Measurements from ENCODE around the gene RPL35A. TPM values are rescaled to one million over a fixed set of nuclear protein-coding genes. Genes with fewer than 3 reads are reported as not detected.
A peak's percentile ranks its signal among the peaks of the same experiment; 100 is the strongest.
"Not testable (repeated sequence)": the region's sequence is repeated elsewhere in the genome, so short reads cannot be mapped to it uniquely, and the experiment has no call there.

Gene RPL35A
- total RNA-seq, 1 donor from 2014 or later, result 775 TPM

GRCh38 chr3:197960694-197961581 is 10.9 kb downstream of the RPL35A start:
- Histone ChIP-seq H3K4me3 (peak overlapping the region; percentile 93), H3K4me1 (peaks cover 43% of the 10 kb centered on the region), H3K27me3 (ENCODE audit: low read depth) (no peaks in the 10 kb centered on the region), H3K36me3 (peaks cover 9% of the 10 kb centered on the region), H3K9me3 (replicated peaks) (no peaks in the 10 kb centered on the region), H3K27ac (replicated peaks) (peak overlapping the region; percentile 88)
- TF ChIP-seq, protein P1, sequence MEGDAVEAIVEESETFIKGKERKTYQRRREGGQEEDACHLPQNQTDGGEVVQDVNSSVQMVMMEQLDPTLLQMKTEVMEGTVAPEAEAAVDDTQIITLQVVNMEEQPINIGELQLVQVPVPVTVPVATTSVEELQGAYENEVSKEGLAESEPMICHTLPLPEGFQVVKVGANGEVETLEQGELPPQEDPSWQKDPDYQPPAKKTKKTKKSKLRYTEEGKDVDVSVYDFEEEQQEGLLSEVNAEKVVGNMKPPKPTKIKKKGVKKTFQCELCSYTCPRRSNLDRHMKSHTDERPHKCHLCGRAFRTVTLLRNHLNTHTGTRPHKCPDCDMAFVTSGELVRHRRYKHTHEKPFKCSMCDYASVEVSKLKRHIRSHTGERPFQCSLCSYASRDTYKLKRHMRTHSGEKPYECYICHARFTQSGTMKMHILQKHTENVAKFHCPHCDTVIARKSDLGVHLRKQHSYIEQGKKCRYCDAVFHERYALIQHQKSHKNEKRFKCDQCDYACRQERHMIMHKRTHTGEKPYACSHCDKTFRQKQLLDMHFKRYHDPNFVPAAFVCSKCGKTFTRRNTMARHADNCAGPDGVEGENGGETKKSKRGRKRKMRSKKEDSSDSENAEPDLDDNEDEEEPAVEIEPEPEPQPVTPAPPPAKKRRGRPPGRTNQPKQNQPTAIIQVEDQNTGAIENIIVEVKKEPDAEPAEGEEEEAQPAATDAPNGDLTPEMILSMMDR (IDR thresholded peaks at IDR 0.05; ENCODE audit: borderline replicate concordance), result no peak
- intact Hi-C loops (cut with micrococcal nuclease), result no loop called here
- no peak for DNase-seq

DNA sequence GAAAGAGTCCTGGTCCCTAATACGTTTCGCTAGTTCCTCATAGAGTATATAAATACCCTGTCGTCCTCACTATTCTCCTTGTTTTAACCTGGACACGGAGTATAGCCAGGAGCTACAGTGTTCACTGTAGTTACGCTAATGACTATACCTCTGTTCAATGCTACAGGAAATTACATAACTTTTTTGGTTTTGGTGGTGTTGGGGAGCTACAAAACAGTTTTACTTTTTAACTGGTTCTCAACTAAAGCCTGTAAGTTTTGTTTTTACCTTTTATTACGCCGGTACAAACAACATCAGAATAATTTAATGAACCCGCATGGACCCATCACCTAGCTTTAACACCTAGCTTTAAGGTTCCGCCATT is 11.6 kb downstream of the RPL35A start:
- peaks cover 3% of the 10 kb centered on the region for H3K36me3 ChIP-seq
- H3K27me3 ChIP-seq (ENCODE audit: low read depth), result no peaks in the 10 kb centered on the region
- H3K4me1 ChIP-seq, result peaks cover 43% of the 10 kb centered on the region
- TF ChIP-seq, protein P1 (IDR thresholded peaks at IDR 0.05; ENCODE audit: borderline replicate concordance), result no peak
- intact Hi-C loops (cut with micrococcal nuclease), result no loop called here
- H3K27ac ChIP-seq (replicated peaks), result no peak overlapping the region
- H3K9me3 ChIP-seq (replicated peaks), result no peaks in the 10 kb centered on the region
- H3K4me3 ChIP-seq, result no peak overlapping the region
- DNase-seq, result no peak

DNA sequence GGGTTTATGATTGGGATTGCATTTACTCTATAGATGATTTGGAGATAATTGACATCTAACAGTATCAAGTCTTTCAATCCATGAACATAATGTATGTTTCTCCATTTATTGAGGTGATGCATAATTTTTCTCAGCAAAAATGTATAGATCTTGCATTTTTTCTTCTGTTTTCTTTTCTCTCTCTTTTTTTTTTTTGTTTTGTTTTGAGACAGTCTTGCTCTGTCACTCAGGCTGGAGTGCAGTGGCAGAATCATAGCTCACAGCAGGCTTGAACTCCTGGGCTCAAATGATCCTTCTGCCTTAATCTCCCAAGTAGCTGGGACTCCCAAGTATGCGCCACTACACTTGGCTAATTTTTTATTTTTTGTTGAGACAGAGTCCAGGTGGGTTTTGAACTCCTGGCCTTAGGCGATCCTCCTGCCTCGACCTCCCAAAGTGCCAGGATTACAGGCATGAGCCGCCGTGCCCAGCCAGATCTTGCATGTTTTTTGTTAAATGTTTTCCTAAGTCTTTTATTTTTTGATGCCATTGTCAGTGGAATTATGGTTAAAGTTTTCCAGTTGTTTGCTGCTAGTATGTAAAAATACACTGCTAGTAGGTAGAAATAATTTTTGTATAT is 13.1 kb downstream of the RPL35A start:
- TF ChIP-seq, protein P1 (IDR thresholded peaks at IDR 0.05; ENCODE audit: borderline replicate concordance), result no peak
- H3K27ac ChIP-seq (replicated peaks), result no peak overlapping the region

DNA sequence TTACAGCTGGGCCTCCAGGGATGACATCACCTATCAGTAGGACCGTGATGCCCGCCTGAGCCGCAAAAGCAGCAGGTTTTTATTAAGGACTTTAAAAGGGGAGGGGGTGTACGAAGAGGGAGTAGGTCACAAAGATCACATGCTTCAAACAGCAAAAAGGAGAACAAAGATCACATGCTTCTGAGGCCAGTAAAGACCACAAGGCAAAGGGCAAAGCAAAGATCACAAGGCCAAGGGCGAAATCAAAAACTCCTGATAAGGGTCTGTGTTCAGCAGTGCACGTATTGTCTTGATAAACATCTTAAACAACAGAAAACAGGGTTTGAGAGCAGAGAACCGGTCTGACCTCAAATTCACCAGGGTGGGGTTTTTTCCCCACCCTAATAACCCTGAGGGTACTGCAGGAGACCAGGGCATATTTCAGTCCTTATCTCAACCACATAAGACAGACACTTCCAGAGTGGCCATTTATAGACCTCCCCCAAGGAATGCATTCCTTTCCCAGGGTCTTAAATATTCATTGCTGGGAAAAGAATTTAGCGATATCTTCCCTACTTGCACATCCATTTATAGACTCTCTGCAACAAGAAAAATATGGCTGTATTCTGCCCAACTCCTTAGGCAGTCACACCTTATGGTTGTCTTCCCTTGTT is 17.5 kb downstream of the RPL35A start:
- peaks cover 10% of the 10 kb centered on the region for H3K36me3 ChIP-seq
- intact Hi-C loops (cut with micrococcal nuclease); H3K4me3 ChIP-seq; DNase-seq; H3K27ac ChIP-seq (replicated peaks); H3K27me3 ChIP-seq (ENCODE audit: low read depth); H3K4me1 ChIP-seq: not testable (repeated sequence)
- H3K9me3 ChIP-seq (replicated peaks), result peaks cover 30% of the 10 kb centered on the region

More for the DNA sequence above, 13.1 kb downstream of the RPL35A start:
- intact Hi-C loops (cut with micrococcal nuclease), result no loop called here
- Histone ChIP-seq H3K36me3 (peaks cover 7% of the 10 kb centered on the region), H3K9me3 (replicated peaks) (peaks cover 15% of the 10 kb centered on the region), H3K4me3 (no peak overlapping the region), H3K27me3 (ENCODE audit: low read depth) (no peaks in the 10 kb centered on the region), H3K4me1 (peaks cover 31% of the 10 kb centered on the region)
- no peak for DNase-seq

- DNase-seq, result no peak
- Histone ChIP-seq H3K4me3 (no peak overlapping the region), H3K27ac (replicated peaks) (no peak overlapping the region), H3K36me3 (peaks cover 15% of the 10 kb centered on the region), H3K27me3 (ENCODE audit: low read depth) (no peaks in the 10 kb centered on the region), H3K9me3 (replicated peaks) (peaks cover 33% of the 10 kb centered on the region), H3K4me1 (no peaks in the 10 kb centered on the region)
- intact Hi-C loops (cut with micrococcal nuclease), result no loop called here
- TF ChIP-seq, protein P1 (IDR thresholded peaks at IDR 0.05; ENCODE audit: borderline replicate concordance), result no peak
Measured at GRCh38 chr3:197970588-197970987, 20.6 kb downstream of the RPL35A start.

All from left ventricle myocardium inferior (tissue), 1 donor.